Activated naive CD8-positive, alpha-beta T cell treated with anti-CD3 and anti-CD28 coated beads for 36 hours (primary cell): ENCODE results near the gene GORASP2. TPM values are rescaled to one million over a fixed set of nuclear protein-coding genes. Genes with fewer than 3 reads are reported as not detected.

Experiments used
- DNase-seq: peaks from one replicate; pipeline ENCODE4 v3.0.0; 2021
- H3K27ac Mint-ChIP-seq: one replicate; pipeline ENCODE4 v1.8.0; 2022; ENCODE audit warnings: mild to moderate bottlenecking, moderate library complexity, mixed read lengths
- H3K27me3 Mint-ChIP-seq: one replicate; pipeline ENCODE4 v1.8.0; 2022; ENCODE audit warnings: mild to moderate bottlenecking, mixed read lengths
- H3K36me3 Mint-ChIP-seq: one replicate; pipeline ENCODE4 v1.8.0; 2021; ENCODE audit warnings: mild to moderate bottlenecking, mixed read lengths
- H3K4me1 Mint-ChIP-seq: one replicate; pipeline ENCODE4 v1.8.0; 2021; ENCODE audit warnings: mixed read lengths
- H3K4me3 Mint-ChIP-seq: one replicate; pipeline ENCODE4 v1.8.0; 2022; ENCODE audit warnings: mild to moderate bottlenecking, moderate library complexity, mixed read lengths
- H3K9me3 Mint-ChIP-seq: one replicate; pipeline ENCODE4 v1.8.0; 2022; ENCODE audit warnings: mixed read lengths
- total RNA-seq, 2 experiments: library from RNA; stranded (reverse); gene quantifications; one replicate each; pipeline ENCODE4 v1.2.3, GENCODE V29; 2021

GORASP2 gene
- total RNA-seq, 2 experiments from 2014 or later: 84.5 to 95.0 TPM

DNA sequence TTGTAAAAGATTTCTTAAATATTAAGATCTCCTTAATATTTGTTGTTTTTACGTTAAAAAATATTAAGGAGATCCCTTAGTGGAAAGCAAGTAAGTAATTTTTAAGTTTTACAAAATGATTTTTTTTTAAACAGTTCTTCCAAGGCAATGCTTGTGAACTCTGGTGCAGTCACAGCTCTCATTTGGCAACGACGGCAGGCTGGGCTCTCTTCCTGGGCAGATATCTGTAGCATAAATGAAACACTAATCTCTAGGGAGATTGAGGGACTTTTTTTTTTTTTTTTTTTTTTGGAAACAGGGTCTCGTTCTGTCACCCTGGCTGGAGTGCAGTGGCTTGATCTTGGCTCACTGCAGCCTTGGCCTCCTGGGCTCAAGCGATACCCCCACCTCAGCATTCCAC lies 38.5 kb downstream of the GORASP2 start:
- DNase-seq: no peak
- Mint-ChIP-seq H3K4me1 (no peaks in the 10 kb centered on the region), H3K9me3 (no peaks in the 10 kb centered on the region), H3K27me3 (no peaks in the 10 kb centered on the region), H3K27ac (no peak overlapping the region), H3K4me3 (no peak overlapping the region), H3K36me3 (peaks cover 10% of the 10 kb centered on the region)

DNA sequence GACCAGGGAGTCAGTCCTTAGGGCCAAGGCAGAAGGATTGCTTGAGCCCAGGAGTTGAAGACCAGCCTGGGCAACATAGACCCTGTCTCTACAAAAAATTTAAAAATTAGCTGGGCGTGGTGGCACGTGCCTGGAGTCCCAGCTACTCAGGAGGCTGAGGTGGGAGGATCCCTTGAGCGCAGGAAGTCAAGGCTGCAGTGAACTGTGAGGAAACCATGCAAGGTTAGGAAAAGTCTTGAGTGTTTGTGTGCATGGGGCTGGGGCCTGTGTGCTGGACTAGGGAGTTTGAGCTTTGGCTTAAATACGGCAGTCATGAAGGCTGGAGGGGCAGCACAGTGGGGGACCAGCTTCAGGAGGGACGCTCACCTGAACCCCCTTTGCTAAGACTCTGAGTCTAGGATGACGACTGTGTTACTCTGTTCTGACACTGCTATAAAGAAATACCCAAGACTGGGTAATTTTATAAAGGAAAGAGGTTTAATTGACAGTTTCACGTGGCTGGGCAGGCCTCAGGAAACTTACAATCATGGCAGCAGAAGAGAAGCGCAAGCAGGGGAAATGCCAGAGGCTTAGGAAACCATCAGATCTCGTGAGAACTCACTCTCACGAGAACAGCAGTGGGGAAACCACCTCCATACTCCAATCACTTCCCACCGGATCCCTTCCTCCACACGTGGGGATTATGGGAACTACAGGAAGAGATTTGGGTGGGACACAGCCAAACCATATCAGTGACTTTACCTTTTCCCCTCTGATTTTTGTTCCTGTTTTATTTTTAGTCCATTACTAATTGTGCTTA lies 39.4 kb downstream of the GORASP2 start:
- H3K4me3 Mint-ChIP-seq: no peak overlapping the region
- no peaks in the 10 kb centered on the region for H3K9me3 Mint-ChIP-seq
- no peak for DNase-seq
- peaks cover 10% of the 10 kb centered on the region for H3K36me3 Mint-ChIP-seq
- peak overlapping the region; percentile 28 for H3K27ac Mint-ChIP-seq
- H3K27me3 Mint-ChIP-seq: no peaks in the 10 kb centered on the region
- H3K4me1 Mint-ChIP-seq: peaks cover 5% of the 10 kb centered on the region

DNA sequence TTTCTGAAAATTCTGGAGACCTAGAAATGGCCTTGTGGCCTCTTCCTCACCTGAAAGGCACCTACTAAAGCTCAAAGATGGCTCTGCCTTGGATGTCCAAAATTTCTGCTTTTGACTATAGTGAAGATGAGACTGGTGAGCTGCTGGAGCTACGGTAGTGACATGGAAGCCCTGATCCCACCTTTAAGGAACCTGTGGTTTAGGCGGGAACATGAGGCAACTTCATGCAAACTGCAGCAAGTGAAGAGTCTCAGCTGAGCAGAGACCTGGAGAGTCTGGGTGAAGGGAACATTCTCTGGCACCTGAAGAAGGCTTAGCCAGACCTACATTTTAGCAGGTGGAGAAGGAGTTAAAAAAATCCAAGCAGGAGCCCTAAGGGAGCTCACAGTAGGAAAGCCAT lies 40.0 kb downstream of the GORASP2 start:
- Mint-ChIP-seq H3K9me3 (no peaks in the 10 kb centered on the region), H3K4me1 (peaks cover 5% of the 10 kb centered on the region), H3K4me3 (no peak overlapping the region), H3K27ac (peak overlapping the region; percentile 28), H3K36me3 (peaks cover 10% of the 10 kb centered on the region), H3K27me3 (no peaks in the 10 kb centered on the region)
- DNase-seq: no peak

DNA sequence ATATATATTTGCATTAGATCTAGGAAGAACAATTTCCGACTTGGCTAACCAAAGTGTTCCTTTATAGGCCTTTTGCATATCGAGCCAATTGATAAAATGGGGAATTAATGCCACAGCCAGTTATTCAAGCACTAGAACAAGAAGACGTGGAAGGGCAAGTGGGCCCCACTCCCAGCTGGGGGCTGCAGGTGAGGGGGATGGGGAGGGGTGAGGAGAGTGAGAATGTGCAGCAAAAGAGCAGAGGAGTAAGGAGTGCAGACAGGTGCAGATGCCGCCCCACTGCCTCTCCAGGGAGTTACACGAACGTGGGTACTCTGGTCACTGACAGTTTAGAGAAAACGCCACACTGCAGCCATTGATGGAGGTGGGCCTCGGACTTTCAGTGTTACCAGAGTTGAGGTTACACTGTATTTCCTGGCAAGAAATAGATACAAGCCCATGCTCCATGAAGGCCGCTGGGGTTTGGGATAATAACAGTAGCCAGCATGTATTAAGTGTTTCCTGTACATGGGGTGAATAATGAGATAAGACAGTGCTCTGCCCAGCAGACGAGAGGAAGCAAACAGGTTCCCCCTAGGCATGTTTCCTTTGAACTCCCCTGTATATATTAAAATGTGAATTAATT lies 40.9 kb downstream of the GORASP2 start:
- no peaks in the 10 kb centered on the region for H3K9me3 Mint-ChIP-seq
- no peak for DNase-seq
- H3K4me3 Mint-ChIP-seq: no peak overlapping the region
- H3K27me3 Mint-ChIP-seq: no peaks in the 10 kb centered on the region
- peaks cover 8% of the 10 kb centered on the region for H3K4me1 Mint-ChIP-seq
- H3K36me3 Mint-ChIP-seq: peaks cover 10% of the 10 kb centered on the region
- H3K27ac Mint-ChIP-seq: no peak overlapping the region

DNA sequence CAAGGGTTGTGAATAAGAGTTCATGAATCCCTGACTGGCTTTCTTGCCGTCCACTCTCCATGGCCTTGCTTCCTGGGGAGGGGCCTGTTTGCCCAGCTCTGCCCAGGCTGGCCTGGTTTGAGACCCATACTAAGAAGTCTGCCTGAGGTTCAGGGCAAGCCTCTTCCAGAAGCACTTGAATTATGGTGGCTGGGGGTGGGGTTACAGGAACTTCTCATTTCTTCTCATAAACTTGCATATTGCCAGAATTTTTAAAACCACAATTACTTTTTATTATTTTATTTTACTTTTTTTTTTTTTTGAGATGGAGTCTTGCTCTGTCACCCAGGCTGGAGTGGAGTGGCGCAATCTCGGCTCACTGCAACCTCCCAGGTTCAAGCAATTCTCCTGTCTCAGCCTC lies 42.0 kb downstream of the GORASP2 start:
- Mint-ChIP-seq H3K27ac (no peak overlapping the region), H3K36me3 (peaks cover 10% of the 10 kb centered on the region), H3K27me3 (no peaks in the 10 kb centered on the region), H3K9me3 (no peaks in the 10 kb centered on the region), H3K4me3 (no peak overlapping the region), H3K4me1 (peaks cover 8% of the 10 kb centered on the region)
- DNase-seq: no peak

DNA sequence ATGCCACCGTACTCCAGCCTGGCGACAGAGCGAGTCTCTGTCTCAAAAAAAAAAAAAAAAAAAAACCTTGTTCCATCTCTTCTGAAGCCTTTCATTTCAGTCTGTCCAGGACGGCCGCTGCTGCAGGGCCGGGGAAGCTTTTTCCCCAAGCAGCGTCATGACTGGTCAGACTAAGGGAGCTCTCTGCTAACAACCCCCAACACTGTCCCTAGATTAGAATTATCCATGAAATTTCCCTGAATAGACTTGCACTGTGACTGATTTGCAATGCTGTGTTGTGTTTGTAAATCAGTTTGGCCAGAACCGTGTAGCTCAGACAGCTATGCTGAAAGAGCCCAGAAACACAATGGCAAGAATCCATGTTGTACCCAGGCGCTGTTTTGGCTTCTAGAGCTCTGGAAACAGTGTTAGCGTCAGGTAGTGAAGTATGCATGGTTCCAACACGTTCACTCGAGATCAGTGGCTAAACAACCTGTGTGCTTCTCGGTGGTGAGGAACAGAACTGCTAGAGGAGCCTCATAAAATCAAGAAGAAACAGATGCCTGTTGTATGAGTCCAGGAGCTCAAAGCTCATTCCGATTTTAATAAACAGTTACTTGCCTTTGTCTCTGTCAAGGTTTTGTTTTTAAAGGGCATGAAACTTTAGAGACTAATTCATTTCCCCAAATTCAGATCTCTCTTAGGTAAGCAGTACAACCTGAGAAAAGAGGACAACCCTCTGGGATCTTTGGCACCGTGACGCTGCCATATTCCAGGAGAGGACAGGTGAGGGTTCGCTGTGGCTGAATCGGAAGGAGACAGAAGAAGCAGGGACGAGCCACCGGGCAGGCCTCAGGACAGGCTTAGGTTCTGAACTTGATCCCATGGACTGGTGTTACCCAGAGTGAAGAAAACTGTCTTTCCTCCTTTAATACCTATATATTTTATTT lies 43.5 kb downstream of the GORASP2 start:
- Mint-ChIP-seq H3K4me1 (peaks cover 8% of the 10 kb centered on the region), H3K36me3 (peaks cover 1% of the 10 kb centered on the region), H3K27me3 (no peaks in the 10 kb centered on the region), H3K4me3 (peak overlapping the region; percentile 56), H3K27ac (peak overlapping the region; percentile 66), H3K9me3 (no peaks in the 10 kb centered on the region)
- DNase-seq: no peak

DNA sequence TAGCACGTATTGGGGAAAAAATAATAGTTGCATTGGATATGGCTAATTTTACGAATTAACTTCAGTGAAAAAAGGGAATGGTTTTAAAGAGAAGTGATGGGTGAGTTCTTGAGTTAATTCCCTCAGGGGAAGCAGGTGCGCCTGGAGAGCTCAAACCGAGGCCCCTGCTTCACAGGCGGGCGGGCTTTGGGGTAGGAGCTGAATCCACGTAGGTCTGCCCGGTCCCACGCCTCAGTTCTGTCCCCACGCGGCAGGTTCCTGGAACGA lies 44.1 kb downstream of the GORASP2 start:
- DNase-seq: no peak
- Mint-ChIP-seq H3K9me3 (no peaks in the 10 kb centered on the region), H3K27ac (peak overlapping the region; percentile 66), H3K4me3 (peak overlapping the region; percentile 56), H3K4me1 (peaks cover 8% of the 10 kb centered on the region), H3K36me3 (no peaks in the 10 kb centered on the region), H3K27me3 (no peaks in the 10 kb centered on the region)

DNA sequence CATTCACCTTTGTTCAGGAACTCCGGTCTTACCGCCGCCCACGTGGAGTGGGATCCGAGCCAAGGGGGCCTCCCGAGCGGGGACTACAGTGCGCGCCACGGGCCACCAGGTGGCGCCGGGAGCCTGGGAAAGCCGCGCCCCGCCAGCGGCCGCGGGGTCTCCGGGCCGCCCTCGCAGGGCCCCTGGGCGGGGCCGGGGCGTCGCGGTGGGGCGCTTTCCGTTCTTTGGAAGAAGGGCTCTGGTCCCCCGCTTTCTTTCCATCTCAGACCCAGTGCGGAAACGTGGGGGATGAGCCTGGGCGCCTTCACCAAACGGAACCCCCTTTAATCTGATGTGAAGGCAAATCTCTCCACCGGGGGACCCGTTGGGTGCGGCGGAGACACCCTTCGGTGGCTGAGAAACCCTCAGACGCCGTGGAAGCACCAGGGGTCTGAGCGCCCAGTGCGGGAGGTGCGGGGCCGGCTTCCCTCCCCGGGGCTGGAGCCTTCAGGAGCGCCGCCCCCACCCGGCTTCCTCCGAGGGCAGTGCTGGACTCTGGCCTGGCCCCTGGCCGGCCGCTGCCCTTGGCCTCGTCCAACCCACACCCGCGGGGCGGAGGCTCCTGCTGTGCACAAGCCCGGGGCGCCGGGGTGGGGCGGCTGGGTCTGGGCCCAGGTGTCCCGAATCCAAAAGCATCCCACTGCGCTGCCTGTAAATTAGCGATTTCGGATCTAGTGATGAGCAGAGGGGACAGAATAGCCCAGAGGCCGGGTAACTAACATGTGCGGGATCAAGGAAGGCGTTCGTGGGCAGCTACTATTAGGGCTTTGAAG lies 44.6 kb downstream of the GORASP2 start:
- DNase-seq: peak; percentile 90
- Mint-ChIP-seq H3K27me3 (no peaks in the 10 kb centered on the region), H3K9me3 (no peaks in the 10 kb centered on the region), H3K4me3 (peak overlapping the region; percentile 74), H3K36me3 (no peaks in the 10 kb centered on the region), H3K27ac (peak overlapping the region; percentile 66), H3K4me1 (peaks cover 8% of the 10 kb centered on the region)

DNA sequence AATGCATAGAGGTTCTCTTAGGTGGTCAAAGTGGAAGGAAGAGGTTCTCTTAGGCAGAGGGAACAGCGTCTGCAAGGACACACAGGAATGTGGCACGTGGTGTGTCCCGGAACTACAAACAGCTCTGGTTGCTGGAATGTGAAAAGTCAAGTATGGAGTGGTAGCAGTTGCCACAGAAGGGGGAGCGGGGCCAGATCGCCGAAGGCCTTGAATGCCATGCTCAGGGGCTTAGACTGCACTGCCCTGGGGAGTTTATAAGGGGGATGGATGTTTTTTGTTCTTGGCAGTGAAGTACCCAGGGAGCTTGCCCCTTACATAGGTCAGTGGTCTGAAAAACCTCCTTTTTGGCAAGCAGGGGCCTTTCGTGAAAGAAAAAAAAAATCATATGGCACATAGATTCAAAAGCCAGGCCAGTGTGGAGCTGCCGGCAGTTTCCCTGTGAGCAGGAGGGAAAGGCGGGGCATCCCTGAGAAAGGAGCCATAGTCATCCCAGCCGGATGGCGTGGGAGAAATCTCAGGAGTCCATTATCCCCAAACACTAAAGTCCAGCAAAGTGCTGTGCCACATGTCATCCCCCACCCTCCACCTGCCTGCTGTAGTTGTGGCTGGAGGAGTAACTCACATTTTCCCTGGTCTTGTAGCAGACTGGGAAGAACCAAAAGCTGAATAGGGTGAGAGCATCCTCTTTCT lies 45.4 kb downstream of the GORASP2 start:
- Mint-ChIP-seq H3K36me3 (no peaks in the 10 kb centered on the region), H3K27me3 (no peaks in the 10 kb centered on the region), H3K9me3 (no peaks in the 10 kb centered on the region), H3K27ac (no peak overlapping the region), H3K4me1 (peaks cover 8% of the 10 kb centered on the region), H3K4me3 (peak overlapping the region; percentile 12)
- no peak for DNase-seq

DNA sequence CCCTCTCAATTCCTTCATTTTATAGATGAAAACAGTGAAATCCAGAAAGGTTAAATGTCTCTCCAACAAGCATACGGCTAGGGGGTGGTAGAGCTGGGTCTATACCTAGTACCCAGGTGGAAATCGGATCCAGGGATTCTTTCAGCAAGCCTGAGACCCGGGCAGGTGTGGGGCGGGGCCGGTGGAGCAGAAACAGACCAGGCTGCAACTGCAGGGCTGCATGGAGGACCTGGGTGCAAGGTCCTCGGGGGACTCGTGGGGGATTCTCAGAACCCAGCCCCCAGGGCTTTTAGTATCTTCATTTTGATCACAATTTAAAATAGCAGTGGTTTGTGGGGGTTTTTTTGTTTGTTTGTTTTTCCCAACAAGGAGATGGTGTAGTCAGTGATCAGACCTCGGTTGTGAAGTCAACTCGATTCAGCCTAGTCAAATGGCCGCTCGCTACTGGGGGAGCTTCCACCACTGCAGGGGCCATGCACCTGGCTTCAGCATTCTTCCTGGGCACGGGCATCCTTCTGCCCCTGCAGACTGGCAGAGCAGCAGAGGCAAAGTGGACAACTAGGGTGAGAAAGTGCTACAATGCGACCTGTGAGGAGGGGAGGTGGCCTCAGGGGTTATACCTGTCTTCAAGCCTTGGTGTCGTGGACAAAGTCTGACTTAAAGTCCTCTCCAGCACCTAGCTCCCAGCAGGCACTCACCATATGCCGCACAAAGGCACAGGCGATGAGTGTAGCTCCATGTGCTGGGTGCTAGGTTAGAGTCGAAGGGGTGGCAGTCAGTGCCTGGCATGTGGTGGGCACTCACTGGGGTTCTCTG lies 46.3 kb downstream of the GORASP2 start:
- Mint-ChIP-seq H3K4me1 (peaks cover 8% of the 10 kb centered on the region), H3K27me3 (no peaks in the 10 kb centered on the region), H3K27ac (no peak overlapping the region), H3K9me3 (no peaks in the 10 kb centered on the region), H3K36me3 (no peaks in the 10 kb centered on the region), H3K4me3 (no peak overlapping the region)
- no peak for DNase-seq

DNA sequence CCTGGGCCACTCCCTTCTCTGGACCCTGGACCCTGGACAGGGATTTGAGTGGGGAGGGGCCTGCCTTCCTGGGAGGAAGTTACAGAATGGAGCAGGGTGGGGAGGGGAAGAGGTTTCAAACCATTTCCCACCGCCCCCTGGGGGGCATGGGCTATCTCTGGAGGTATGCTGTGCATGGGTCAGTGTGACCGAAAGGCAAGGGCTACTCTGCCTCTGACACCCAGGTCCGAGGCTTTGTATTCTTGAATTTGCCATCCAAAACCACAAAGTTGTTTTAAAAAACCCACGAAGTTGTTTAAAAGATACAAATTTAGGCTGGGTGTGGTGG lies 46.9 kb downstream of the GORASP2 start:
- peaks cover 8% of the 10 kb centered on the region for H3K4me1 Mint-ChIP-seq
- no peak overlapping the region for H3K27ac Mint-ChIP-seq
- no peaks in the 10 kb centered on the region for H3K36me3 Mint-ChIP-seq
- H3K4me3 Mint-ChIP-seq: no peak overlapping the region
- no peaks in the 10 kb centered on the region for H3K27me3 Mint-ChIP-seq
- H3K9me3 Mint-ChIP-seq: no peaks in the 10 kb centered on the region
- no peak for DNase-seq

DNA sequence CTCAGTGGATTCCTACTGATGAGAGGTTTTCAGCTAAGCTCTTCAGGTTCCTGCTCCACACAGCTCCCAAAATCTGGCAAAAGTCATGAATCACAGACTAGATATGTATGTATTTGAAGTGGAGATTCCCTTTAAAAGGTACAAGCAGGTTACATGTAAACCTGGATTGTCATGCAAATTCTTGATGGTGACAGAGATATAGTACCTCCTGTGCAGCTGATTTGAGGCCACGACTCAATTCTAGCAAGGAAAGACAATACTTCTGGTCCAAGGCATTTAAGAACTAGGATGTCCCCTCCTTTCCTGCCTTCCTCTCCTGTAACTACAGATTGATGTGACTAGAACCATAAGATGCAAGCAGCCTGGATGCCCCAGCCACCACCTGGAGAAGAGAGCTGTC lies 55.0 kb downstream of the GORASP2 start:
- Mint-ChIP-seq H3K27ac (no peak overlapping the region), H3K27me3 (no peaks in the 10 kb centered on the region), H3K9me3 (no peaks in the 10 kb centered on the region), H3K4me1 (peaks cover 2% of the 10 kb centered on the region), H3K4me3 (no peak overlapping the region), H3K36me3 (peaks cover 4% of the 10 kb centered on the region)
- DNase-seq: no peak

DNA sequence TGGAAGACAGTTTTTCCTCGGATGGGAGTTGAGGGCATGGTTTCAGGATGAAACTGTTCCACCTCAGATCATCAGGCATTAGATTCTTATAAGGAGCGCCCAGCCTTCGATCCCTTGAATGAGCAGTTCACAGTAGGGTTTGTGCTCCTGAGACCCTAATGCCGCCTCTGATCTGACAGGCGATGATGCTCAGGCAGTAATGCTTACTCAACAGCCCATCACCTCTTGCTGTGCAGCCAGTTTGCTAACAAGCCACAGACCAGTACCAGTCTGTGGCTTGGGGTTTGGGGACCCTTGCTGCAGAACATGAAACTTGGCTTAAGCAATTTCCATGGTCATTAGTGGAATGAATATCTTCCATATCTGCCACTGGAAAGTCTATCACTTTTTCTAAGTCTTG lies 56.4 kb downstream of the GORASP2 start:
- no peak for DNase-seq
- Mint-ChIP-seq H3K36me3 (peaks cover 4% of the 10 kb centered on the region), H3K4me3 (no peak overlapping the region)

More for the DNA sequence above, 56.4 kb downstream of the GORASP2 start:
- no peak overlapping the region for H3K27ac Mint-ChIP-seq
- no peaks in the 10 kb centered on the region for H3K9me3 Mint-ChIP-seq
- H3K27me3 Mint-ChIP-seq: no peaks in the 10 kb centered on the region
- peaks cover 2% of the 10 kb centered on the region for H3K4me1 Mint-ChIP-seq
